GM12872 (cell line): ENCODE measurements around the gene PIK3AP1.

ENCODE experiments used
- CTCF ChIP-seq: IDR thresholded peaks from 3 replicates; pipeline ENCODE4 v1.5.1; 2011; ENCODE audit warnings: low read depth, mild to moderate bottlenecking, low read length, moderate library complexity; ENCODE audit not compliant: insufficient read depth

Gene PIK3AP1

DNA sequence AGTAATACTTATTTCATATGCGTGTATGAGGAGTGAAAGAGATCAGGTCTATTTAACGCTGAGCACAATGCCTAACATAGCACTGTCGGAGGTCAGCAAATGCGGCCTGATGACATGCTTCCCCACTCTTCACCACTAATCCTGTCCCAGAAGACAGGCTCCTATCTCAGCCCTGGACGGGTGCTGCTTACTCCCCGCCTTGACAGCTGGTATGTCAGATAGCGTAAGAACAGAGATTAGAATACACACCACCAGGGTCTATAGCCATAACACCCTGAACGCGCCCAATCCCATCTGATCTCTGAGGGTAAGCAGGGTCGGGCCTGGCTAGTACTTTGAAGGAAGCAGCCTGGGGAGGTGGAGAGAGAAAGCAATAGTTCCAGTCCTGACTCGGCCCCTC is 101.2 kb downstream of the PIK3AP1 start:
- no peak for TF ChIP-seq CTCF

DNA sequence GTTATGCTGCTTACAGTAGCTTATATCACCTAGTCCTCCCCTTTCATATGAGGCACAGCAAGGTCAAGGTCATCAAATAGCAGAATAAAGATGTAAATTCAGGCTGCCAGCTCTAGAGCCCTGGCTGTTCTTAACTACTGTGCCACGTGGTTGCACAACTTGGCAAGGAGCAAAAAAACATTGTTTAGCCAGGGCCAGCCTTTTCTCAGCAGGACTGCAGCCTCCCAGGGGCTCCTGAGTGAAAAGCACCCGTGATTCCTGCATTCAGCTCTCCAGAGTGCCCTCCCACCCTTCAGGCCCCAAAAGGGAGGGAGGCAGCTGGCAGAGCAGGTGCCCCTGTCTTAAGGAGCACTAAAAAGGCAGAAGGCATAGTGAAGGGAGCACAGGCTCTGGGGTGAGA is 101.7 kb downstream of the PIK3AP1 start:
- TF ChIP-seq CTCF, result no peak

DNA sequence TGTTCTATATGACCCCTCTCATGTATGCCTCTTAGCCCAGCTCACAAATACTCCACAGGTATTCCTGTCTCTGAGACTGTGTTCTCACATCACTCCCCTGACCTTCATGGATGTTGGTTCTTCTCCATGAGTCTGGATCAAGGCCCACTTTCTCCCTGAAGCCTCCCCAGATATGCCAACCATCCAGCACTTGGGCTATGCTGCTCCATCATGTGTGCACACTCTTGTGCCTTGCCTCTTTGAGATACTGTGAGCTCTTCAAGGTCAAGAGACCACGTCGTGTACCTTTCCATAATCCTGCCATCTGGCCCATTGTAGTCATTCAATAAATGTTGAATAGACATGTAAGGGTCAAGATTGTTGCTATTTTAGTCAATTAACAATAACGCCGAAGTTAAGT is 103.4 kb downstream of the PIK3AP1 start:
- no peak for TF ChIP-seq CTCF

GRCh38 chr10:96614515-96614914 is 105.8 kb downstream of the PIK3AP1 start:
- no peak for TF ChIP-seq CTCF

GRCh38 chr10:96613576-96613975 is 106.7 kb downstream of the PIK3AP1 start:
- no peak for TF ChIP-seq CTCF

- no peak for TF ChIP-seq CTCF
Measured at GRCh38 chr10:96612055-96612830, 108.1 kb downstream of the PIK3AP1 start.

DNA sequence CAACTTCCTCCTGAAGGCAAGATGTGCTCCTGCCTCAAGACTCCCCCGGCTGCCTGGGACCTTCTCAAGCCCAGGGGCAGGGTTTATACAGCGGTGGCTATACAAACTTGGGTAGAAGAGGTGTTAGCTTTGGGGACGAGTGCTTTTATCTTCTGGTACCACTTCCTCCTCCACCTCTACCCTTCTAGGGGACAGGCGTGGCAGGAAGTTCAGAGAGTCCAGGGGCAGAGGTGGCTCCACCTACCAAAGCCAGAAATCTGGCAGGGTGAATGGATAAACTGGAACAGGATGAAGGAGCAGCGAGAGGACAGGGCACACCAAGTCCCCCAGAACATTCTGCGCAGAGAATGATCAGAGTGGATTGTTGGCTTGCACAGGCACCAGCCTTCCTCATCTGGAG is 109.5 kb downstream of the PIK3AP1 start:
- no peak for TF ChIP-seq CTCF
